GM23338 (cell line): ENCODE measurements around the gene DOCK1. TPM values are rescaled to one million over a fixed set of nuclear protein-coding genes. Genes with fewer than 3 reads are reported as not detected.
A peak's percentile ranks its signal among the peaks of the same experiment; 100 is the strongest.

Experiments used
- ATAC-seq: fragments of 200-7000 bp; cut with Tn5 transposase; 3 replicates; pipeline ENCODE4 v1.9.1; 2020
- DNase-seq: peaks from one replicate; pipeline ENCODE4 v3.0.0-alpha.2; 2015; ENCODE audit warnings: low spot score
- H2AFZ ChIP-seq: fragments of 200-600 bp; sonication (generic); 2 replicates; pipeline ENCODE4 v1.8.0; 2016; ENCODE audit warnings: antibody characterized with exemption, mild to moderate bottlenecking, moderate library complexity
- H3F3A ChIP-seq: fragments of 200-600 bp; sonication (generic); replicated peaks from 2 replicates; pipeline ENCODE4 v1.8.0; 2017; ENCODE audit warnings: antibody characterized with exemption, mixed run types, low read depth
- H3K27ac ChIP-seq: fragments of 200-600 bp; sonication (generic); 2 replicates; pipeline ENCODE4 v1.6.1; 2016; ENCODE audit warnings: low read depth
- H3K27me3 ChIP-seq: fragments of 200-600 bp; sonication (generic); 2 replicates; pipeline ENCODE4 v1.8.0; 2016; ENCODE audit warnings: mild to moderate bottlenecking, mixed run types, moderate library complexity; ENCODE audit not compliant: insufficient read depth
- H3K36me3 ChIP-seq: fragments of 200-600 bp; sonication (generic); 2 replicates; pipeline ENCODE4 v1.8.0; 2016; ENCODE audit warnings: mild to moderate bottlenecking; ENCODE audit not compliant: insufficient read depth
- H3K4me1 ChIP-seq: fragments of 200-600 bp; sonication (generic); 2 replicates; pipeline ENCODE4 v1.8.0; 2016; ENCODE audit warnings: mild to moderate bottlenecking, moderate library complexity; ENCODE audit not compliant: insufficient read depth
- H3K4me2 ChIP-seq: fragments of 200-600 bp; sonication (generic); 2 replicates; pipeline ENCODE4 v1.7.1; 2017; ENCODE audit warnings: mixed run types
- H3K4me3 ChIP-seq: fragments of 200-600 bp; sonication (generic); 2 replicates; pipeline ENCODE4 v1.6.1; 2016; ENCODE audit warnings: mixed run types
- H3K79me2 ChIP-seq: fragments of 200-600 bp; sonication (generic); replicated peaks from 2 replicates; pipeline ENCODE4 v1.8.0; 2017; ENCODE audit warnings: mild to moderate bottlenecking; ENCODE audit not compliant: insufficient read depth
- H3K9me2 ChIP-seq: fragments of 200-600 bp; sonication (generic); 2 replicates; pipeline ENCODE4 v1.8.0; 2017; ENCODE audit not compliant: insufficient read depth
- H4K20me1 ChIP-seq: fragments of 200-600 bp; sonication (generic); replicated peaks from 2 replicates; pipeline ENCODE4 v1.8.0; 2017; ENCODE audit warnings: mild to moderate bottlenecking; ENCODE audit not compliant: insufficient read depth
- H3K27ac Mint-ChIP-seq: 2 replicates; pipeline ENCODE4 v1.8.0; 2020; ENCODE audit warnings: inconsistent platforms, mild to moderate bottlenecking, moderate library complexity, mixed read lengths
- H3K27me3 Mint-ChIP-seq: 3 replicates; pipeline ENCODE4 v1.8.0; 2022; ENCODE audit warnings: low read depth, mild to moderate bottlenecking, moderate library complexity, mixed read lengths, inconsistent platforms; ENCODE audit not compliant: insufficient read depth, poor library complexity
- H3K36me3 Mint-ChIP-seq: 3 replicates; pipeline ENCODE4 v1.8.0; 2021; ENCODE audit warnings: low read depth, mild to moderate bottlenecking, inconsistent platforms, moderate library complexity, mixed read lengths
- H3K4me1 Mint-ChIP-seq: 3 replicates; pipeline ENCODE4 v1.8.0; 2020; ENCODE audit warnings: mild to moderate bottlenecking, inconsistent platforms, mixed read lengths
- H3K4me3 Mint-ChIP-seq: 3 replicates; pipeline ENCODE4 v1.8.0; 2021; ENCODE audit warnings: moderate library complexity, mild to moderate bottlenecking, inconsistent platforms, mixed read lengths
- H3K9me3 Mint-ChIP-seq: 3 replicates; pipeline ENCODE4 v1.8.0; 2020; ENCODE audit warnings: moderate library complexity, mild to moderate bottlenecking, inconsistent platforms, mixed read lengths
- EZH2 ChIP-seq: fragments of 200-600 bp; sonication (generic); IDR thresholded peaks from one replicate; pipeline ENCODE4 v1.8.0; 2017; ENCODE audit warnings: antibody characterized with exemption, mild to moderate bottlenecking, low read depth; ENCODE audit not compliant: unreplicated experiment
- EZH2phosphoT487 ChIP-seq: fragments of 200-600 bp; sonication (generic); IDR thresholded peaks from one replicate; pipeline ENCODE4 v1.8.1; 2018; ENCODE audit warnings: antibody characterized with exemption; ENCODE audit not compliant: unreplicated experiment
- JUNB ChIP-seq: IDR thresholded peaks from one replicate; pipeline ENCODE4 v1.6.1; 2016; ENCODE audit warnings: antibody characterized with exemption; ENCODE audit not compliant: unreplicated experiment
- NANOG ChIP-seq: IDR thresholded peaks from 2 replicates; pipeline ENCODE4 v1.6.1; 2016; ENCODE audit warnings: antibody characterized with exemption, borderline replicate concordance
- POLR2AphosphoS5 ChIP-seq: IDR thresholded peaks from 2 replicates; pipeline ENCODE4 v1.6.1; 2016; ENCODE audit warnings: antibody characterized with exemption, low read depth
- STAT1 ChIP-seq: IDR thresholded peaks from one replicate; pipeline ENCODE4 v1.6.1; 2016; ENCODE audit warnings: antibody characterized with exemption; ENCODE audit not compliant: unreplicated experiment
- ZNF114 ChIP-seq: fragments of 250-450 bp; sonication (Bioruptor Pico); IDR thresholded peaks from 2 replicates; pipeline ENCODE4 v1.5.0; 2020; ENCODE audit warnings: mild to moderate bottlenecking, moderate library complexity
- ZNF331 ChIP-seq: fragments of 250-450 bp; sonication (Bioruptor Pico); IDR thresholded peaks from 2 replicates; pipeline ENCODE4 v1.5.0; 2020; ENCODE audit warnings: low read depth, mild to moderate bottlenecking, moderate library complexity
- polyA plus RNA-seq: library from polyadenylated mRNA; unstranded; fragments of >200 nt; fragmentation: Nextera tagmentation; extraction: Ambion mirVana; gene quantifications from 2 replicates; pipeline ENCODE4 v1.2.1, GENCODE V29; 2016
- total RNA-seq: library from RNA; depleted of rRNA; stranded (reverse); fragments of >200 nt; shearing (Covaris generic); gene quantifications from 2 replicates; pipeline ENCODE4 v1.2.3, GENCODE V29; 2014
- TF ChIP-seq, protein P1 (sequence below): IDR thresholded peaks from one replicate; pipeline ENCODE4 v1.6.1; 2018; ENCODE audit warnings: antibody characterized with exemption; ENCODE audit not compliant: unreplicated experiment
- TF ChIP-seq, protein P2 (sequence below): IDR thresholded peaks from 2 replicates; pipeline ENCODE4 v1.6.1; 2016; ENCODE audit warnings: antibody characterized with exemption
- TF ChIP-seq, protein P3 (sequence below), 2 experiments: fragments of 200-600 bp in 1 of 2; sonication (generic) in 1 of 2; conservative IDR thresholded peaks; 2 replicates each; pipeline versions ENCODE4 v1.5.1 to v1.6.1; 2016 to 2017; ENCODE audit warnings: antibody characterized with exemption in 2 of 2, low read depth in 2 of 2, mild to moderate bottlenecking in 2 of 2, moderate library complexity in 1 of 2

The DOCK1 gene
- total and polyA plus RNA-seq, 2 experiments from 2014 or later: 13.2 to 55.3 TPM

DNA sequence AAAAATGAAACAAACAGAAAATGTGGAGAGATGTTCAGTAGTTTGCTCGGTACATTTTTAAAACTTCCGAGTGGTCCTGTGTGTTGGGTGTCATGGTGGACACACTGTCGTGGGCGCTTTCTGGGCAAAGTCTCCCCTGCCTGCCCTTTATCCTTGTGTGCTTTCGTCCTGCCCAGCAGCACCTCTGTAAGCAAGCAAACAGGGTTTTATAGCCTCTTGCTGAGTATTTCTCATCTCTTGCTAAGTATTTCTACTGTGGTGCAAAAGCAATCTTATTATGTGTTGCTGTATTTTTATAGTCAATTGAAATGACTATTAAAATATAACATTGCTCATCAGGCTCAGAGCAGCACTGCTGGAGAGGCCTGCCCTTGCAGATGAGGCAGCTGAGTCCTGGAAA, 48.7 kb downstream of the DOCK1 start:
- peaks cover 1% of the 10 kb centered on the region; the same call in 1 of the 3 replicates for H3K9me3 Mint-ChIP-seq
- DNase-seq (no peak), ATAC-seq (no peak)
- no peak overlapping the region for H3K27ac Mint-ChIP-seq
- Histone ChIP-seq H3F3A (peaks cover 30% of the 10 kb centered on the region), H3K27me3 (no peaks in the 10 kb centered on the region), H4K20me1 (peaks cover 4% of the 10 kb centered on the region), H3K4me1 (no peaks in the 10 kb centered on the region; the same call in 1 of the 2 replicates), H3K4me2 (no peak overlapping the region), H3K27ac (no peak overlapping the region), H2AFZ (no peak overlapping the region), H3K79me2 (peaks cover 98% of the 10 kb centered on the region), H3K36me3 (no peaks in the 10 kb centered on the region), H3K9me2 (no peaks in the 10 kb centered on the region), H3K4me3 (no peak overlapping the region)
- TF ChIP-seq EZH2 (no peak), POLR2AphosphoS5 (no peak), EZH2phosphoT487 (no peak), ZNF114 (CRISPR knock-in tag) (no peak), ZNF331 (CRISPR knock-in tag) (no peak), STAT1 (no peak)
- TF ChIP-seq, protein P1, sequence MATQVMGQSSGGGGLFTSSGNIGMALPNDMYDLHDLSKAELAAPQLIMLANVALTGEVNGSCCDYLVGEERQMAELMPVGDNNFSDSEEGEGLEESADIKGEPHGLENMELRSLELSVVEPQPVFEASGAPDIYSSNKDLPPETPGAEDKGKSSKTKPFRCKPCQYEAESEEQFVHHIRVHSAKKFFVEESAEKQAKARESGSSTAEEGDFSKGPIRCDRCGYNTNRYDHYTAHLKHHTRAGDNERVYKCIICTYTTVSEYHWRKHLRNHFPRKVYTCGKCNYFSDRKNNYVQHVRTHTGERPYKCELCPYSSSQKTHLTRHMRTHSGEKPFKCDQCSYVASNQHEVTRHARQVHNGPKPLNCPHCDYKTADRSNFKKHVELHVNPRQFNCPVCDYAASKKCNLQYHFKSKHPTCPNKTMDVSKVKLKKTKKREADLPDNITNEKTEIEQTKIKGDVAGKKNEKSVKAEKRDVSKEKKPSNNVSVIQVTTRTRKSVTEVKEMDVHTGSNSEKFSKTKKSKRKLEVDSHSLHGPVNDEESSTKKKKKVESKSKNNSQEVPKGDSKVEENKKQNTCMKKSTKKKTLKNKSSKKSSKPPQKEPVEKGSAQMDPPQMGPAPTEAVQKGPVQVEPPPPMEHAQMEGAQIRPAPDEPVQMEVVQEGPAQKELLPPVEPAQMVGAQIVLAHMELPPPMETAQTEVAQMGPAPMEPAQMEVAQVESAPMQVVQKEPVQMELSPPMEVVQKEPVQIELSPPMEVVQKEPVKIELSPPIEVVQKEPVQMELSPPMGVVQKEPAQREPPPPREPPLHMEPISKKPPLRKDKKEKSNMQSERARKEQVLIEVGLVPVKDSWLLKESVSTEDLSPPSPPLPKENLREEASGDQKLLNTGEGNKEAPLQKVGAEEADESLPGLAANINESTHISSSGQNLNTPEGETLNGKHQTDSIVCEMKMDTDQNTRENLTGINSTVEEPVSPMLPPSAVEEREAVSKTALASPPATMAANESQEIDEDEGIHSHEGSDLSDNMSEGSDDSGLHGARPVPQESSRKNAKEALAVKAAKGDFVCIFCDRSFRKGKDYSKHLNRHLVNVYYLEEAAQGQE: no peak
- TF ChIP-seq, protein P2, sequence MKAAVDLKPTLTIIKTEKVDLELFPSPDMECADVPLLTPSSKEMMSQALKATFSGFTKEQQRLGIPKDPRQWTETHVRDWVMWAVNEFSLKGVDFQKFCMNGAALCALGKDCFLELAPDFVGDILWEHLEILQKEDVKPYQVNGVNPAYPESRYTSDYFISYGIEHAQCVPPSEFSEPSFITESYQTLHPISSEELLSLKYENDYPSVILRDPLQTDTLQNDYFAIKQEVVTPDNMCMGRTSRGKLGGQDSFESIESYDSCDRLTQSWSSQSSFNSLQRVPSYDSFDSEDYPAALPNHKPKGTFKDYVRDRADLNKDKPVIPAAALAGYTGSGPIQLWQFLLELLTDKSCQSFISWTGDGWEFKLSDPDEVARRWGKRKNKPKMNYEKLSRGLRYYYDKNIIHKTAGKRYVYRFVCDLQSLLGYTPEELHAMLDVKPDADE: no peak
- TF ChIP-seq, protein P3, sequence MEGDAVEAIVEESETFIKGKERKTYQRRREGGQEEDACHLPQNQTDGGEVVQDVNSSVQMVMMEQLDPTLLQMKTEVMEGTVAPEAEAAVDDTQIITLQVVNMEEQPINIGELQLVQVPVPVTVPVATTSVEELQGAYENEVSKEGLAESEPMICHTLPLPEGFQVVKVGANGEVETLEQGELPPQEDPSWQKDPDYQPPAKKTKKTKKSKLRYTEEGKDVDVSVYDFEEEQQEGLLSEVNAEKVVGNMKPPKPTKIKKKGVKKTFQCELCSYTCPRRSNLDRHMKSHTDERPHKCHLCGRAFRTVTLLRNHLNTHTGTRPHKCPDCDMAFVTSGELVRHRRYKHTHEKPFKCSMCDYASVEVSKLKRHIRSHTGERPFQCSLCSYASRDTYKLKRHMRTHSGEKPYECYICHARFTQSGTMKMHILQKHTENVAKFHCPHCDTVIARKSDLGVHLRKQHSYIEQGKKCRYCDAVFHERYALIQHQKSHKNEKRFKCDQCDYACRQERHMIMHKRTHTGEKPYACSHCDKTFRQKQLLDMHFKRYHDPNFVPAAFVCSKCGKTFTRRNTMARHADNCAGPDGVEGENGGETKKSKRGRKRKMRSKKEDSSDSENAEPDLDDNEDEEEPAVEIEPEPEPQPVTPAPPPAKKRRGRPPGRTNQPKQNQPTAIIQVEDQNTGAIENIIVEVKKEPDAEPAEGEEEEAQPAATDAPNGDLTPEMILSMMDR (conservative IDR thresholded peaks at IDR 0.05; ENCODE audit: low read depth in 2 of 2): no peak
- no peak overlapping the region for H3K4me3 Mint-ChIP-seq
- H3K4me1 Mint-ChIP-seq: peaks cover 15% of the 10 kb centered on the region; the same call in 2 of the 3 replicates
- peaks cover 2% of the 10 kb centered on the region; the same call in 2 of the 3 replicates for H3K36me3 Mint-ChIP-seq
- H3K27me3 Mint-ChIP-seq: no peaks in the 10 kb centered on the region

DNA sequence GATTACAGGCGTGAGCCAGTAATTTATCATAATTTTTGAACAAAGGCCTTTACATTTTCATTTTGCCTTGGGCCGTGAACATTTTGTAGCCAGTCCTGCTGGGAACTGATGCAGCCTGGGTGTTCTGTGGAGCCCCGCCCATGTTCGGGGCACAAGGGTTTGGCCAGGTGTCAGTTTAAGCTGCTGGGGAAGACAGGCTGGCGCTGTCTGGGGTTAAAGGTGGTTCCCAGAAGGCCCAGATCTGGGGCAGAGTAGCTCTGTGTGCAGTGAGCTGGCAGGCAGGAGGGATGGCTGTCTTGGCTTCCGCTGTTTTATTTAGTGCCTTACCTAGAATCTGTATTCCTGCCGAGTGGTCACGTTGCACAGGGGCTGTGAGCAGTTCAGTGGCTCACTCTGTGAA, 50.2 kb downstream of the DOCK1 start:
- no peaks in the 10 kb centered on the region; the same call in 2 of the 3 replicates for H3K36me3 Mint-ChIP-seq
- Histone ChIP-seq H3K9me2 (no peaks in the 10 kb centered on the region), H3K79me2 (peaks cover 97% of the 10 kb centered on the region), H3K4me2 (no peak overlapping the region), H4K20me1 (peaks cover 4% of the 10 kb centered on the region), H3K27me3 (no peaks in the 10 kb centered on the region), H3K4me3 (no peak overlapping the region), H2AFZ (no peak overlapping the region), H3F3A (peaks cover 29% of the 10 kb centered on the region), H3K36me3 (no peaks in the 10 kb centered on the region), H3K4me1 (no peaks in the 10 kb centered on the region; the same call in 1 of the 2 replicates), H3K27ac (no peak overlapping the region)
- ATAC-seq (peak; percentile 17; the same call in 2 of the 3 replicates), DNase-seq (no peak)
- peak overlapping the region; percentile 34 for H3K27ac Mint-ChIP-seq
- H3K9me3 Mint-ChIP-seq: no peaks in the 10 kb centered on the region
- no peaks in the 10 kb centered on the region for H3K27me3 Mint-ChIP-seq
- H3K4me1 Mint-ChIP-seq: peaks cover 24% of the 10 kb centered on the region; the same call in 2 of the 3 replicates
- no peak overlapping the region for H3K4me3 Mint-ChIP-seq
- no peak for TF ChIP-seq NANOG
- no peak for TF ChIP-seq STAT1
- TF ChIP-seq ZNF331 (CRISPR knock-in tag): no peak
- no peak for TF ChIP-seq EZH2phosphoT487
- no peak for TF ChIP-seq JUNB
- TF ChIP-seq, protein P1: no peak
